K562 (cell line): ENCODE results near the gene MAD2L1BP. TPM values are rescaled to one million over a fixed set of nuclear protein-coding genes. Genes with fewer than 3 reads are reported as not detected.
A peak's percentile ranks its signal among the peaks of the same experiment; 100 is the strongest.

Experiments
- ARID2 ChIP-seq: fragments of 450-650 bp; IDR thresholded peaks from 2 replicates; pipeline ENCODE4 v1.6.1; 2017; ENCODE audit warnings: antibody characterized with exemption, mild to moderate bottlenecking
- CCAR2 ChIP-seq: fragments of 200-400 bp; formaldehyde crosslinking; IDR thresholded peaks from 2 replicates; pipeline ENCODE4 v1.6.1; 2017; ENCODE audit warnings: mild to moderate bottlenecking, low read depth, low read length
- CCNT2 ChIP-seq: IDR thresholded peaks from 2 replicates; pipeline ENCODE4 v1.6.1; 2011; ENCODE audit warnings: borderline replicate concordance, low read depth, mild to moderate bottlenecking, moderate library complexity, mixed read lengths, low read length; ENCODE audit not compliant: insufficient read length; ENCODE audit errors: extremely low read depth
- HMG20B ChIP-seq: fragments of 250-450 bp; sonication (Bioruptor Pico); IDR thresholded peaks from 2 replicates; pipeline ENCODE4 v1.5.0; 2021; ENCODE audit warnings: mild to moderate bottlenecking
- KDM1A ChIP-seq, 2 experiments: fragments of 450-650 bp; IDR thresholded peaks; 2 replicates each; pipeline ENCODE4 v1.6.1; 2016; ENCODE audit warnings: mild to moderate bottlenecking in 2 of 2
- KLF1 ChIP-seq: fragments of 450-650 bp; IDR thresholded peaks from 2 replicates; pipeline ENCODE4 v1.6.1; 2016; ENCODE audit warnings: missing genetic modification characterization, missing compliant biosample characterization
- MAFF ChIP-seq: IDR thresholded peaks from 2 replicates; pipeline ENCODE4 v1.6.1; 2012; ENCODE audit warnings: low read length, improper control_type of control experiment
- MEF2D ChIP-seq: conservative IDR thresholded peaks from 2 replicates; pipeline ENCODE4 v1.6.1; 2016; ENCODE audit warnings: low read depth, missing genetic modification characterization, missing compliant biosample characterization
- MLX ChIP-seq, 2 experiments: fragments of 450-650 bp in 1 of 2; sonication (generic) in 1 of 2; formaldehyde crosslinking; conservative IDR thresholded peaks; 2 replicates each; pipeline versions ENCODE4 v1.4.0 to v1.8.1; 2020 to 2022; ENCODE audit warnings: mild to moderate bottlenecking in 1 of 2, missing genetic modification reagents in 1 of 2
- POLR3G ChIP-seq: IDR thresholded peaks from 2 replicates; pipeline ENCODE4 v1.6.1; 2011; ENCODE audit not compliant: insufficient read length, insufficient replicate concordance; ENCODE audit errors: extremely low read depth
- RBFOX2 ChIP-seq: fragments of 200-400 bp; formaldehyde crosslinking; IDR thresholded peaks from 2 replicates; pipeline ENCODE4 v1.6.1; 2017; ENCODE audit warnings: low read depth, mild to moderate bottlenecking, low read length, moderate library complexity
- RBM14 ChIP-seq: fragments of 200-400 bp; formaldehyde crosslinking; IDR thresholded peaks from 2 replicates; pipeline ENCODE4 v1.6.1; 2018; ENCODE audit warnings: low read depth, mild to moderate bottlenecking, low read length, moderate library complexity, borderline replicate concordance; ENCODE audit not compliant: insufficient read depth
- RBM25 ChIP-seq: fragments of 200-400 bp; formaldehyde crosslinking; IDR thresholded peaks from 2 replicates; pipeline ENCODE4 v1.6.1; 2018; ENCODE audit warnings: low read length, low read depth, moderate library complexity; ENCODE audit not compliant: severe bottlenecking
- RREB1 ChIP-seq: fragments of 250-450 bp; sonication (Bioruptor Pico); IDR thresholded peaks from 2 replicates; pipeline ENCODE4 v1.4.0; 2020
- SMARCC2 ChIP-seq: fragments of 450-650 bp; IDR thresholded peaks from 2 replicates; pipeline ENCODE4 v1.6.1; 2017; ENCODE audit warnings: antibody characterized with exemption, moderate library complexity, mild to moderate bottlenecking, low read depth
- TEAD1 ChIP-seq, 2 experiments: fragments of 450-650 bp in 1 of 2; sonication (generic) in 1 of 2; formaldehyde crosslinking; IDR thresholded peaks; 2 replicates each; pipeline versions ENCODE4 v1.4.0 to v1.8.0; 2020 to 2022; ENCODE audit warnings: mild to moderate bottlenecking in 2 of 2, missing genetic modification reagents in 1 of 2
- USF1 ChIP-seq: sonication (generic); formaldehyde crosslinking; IDR thresholded peaks from 2 replicates; pipeline ENCODE4 v1.9.0; 2022; ENCODE audit warnings: mild to moderate bottlenecking, missing genetic modification reagents
- ZBTB12 ChIP-seq: fragments of 250-450 bp; sonication (Bioruptor Pico); IDR thresholded peaks from 2 replicates; pipeline ENCODE4 v1.4.0; 2020
- ZNF140 ChIP-seq: fragments of 250-450 bp; sonication (Bioruptor Pico); IDR thresholded peaks from 2 replicates; pipeline ENCODE4 v1.8.0; 2021; ENCODE audit warnings: moderate library complexity, mild to moderate bottlenecking, inconsistent platforms
- ZNF644 ChIP-seq: fragments of 200-800 bp; sonication (Bioruptor generic); IDR thresholded peaks from 2 replicates; pipeline ENCODE4 v1.6.1; 2016; ENCODE audit warnings: low read depth, missing genetic modification characterization, missing compliant biosample characterization
- polyA plus RNA-seq, 8 experiments: library from polyadenylated mRNA; depleted of rRNA in 4 of 8; stranded (reverse) in 5 of 8; unstranded in 3 of 8; fragments of >200 nt; fragmentation: Nextera tagmentation in 2 of 8; fragmentation: Illumina TruSeq in 1 of 8; extraction: Ambion mirVana in 2 of 8; extraction: Trizol in 1 of 8; gene quantifications; 2 replicates each; pipeline versions ENCODE4 v1.2.1 to v1.2.3, GENCODE V29; 2011 to 2014; ENCODE audit warnings: inconsistent platforms in 1 of 8, missing spikeins in 1 of 8
- total RNA-seq, 7 experiments: library from RNA; depleted of rRNA in 6 of 7; stranded (reverse); fragments of >200 nt in 6 of 7; fragmentation: Illumina TruSeq in 2 of 7; extraction: Trizol in 2 of 7; gene quantifications; 2 replicates each; pipeline versions ENCODE4 v1.2.1 to v1.2.3, GENCODE V29; 2011 to 2021; ENCODE audit warnings: low replicate concordance in 1 of 7

MAD2L1BP gene
- total and polyA plus RNA-seq, 9 of the 15 experiments (the other 6 are each of a cell fraction or from before 2014, with no cell fraction given) = 69.7 to 321 (median 111) TPM

- TF ChIP-seq USF1 (CRISPR knock-in tag) (peak; percentile 11; the same call in 1 of the 2 replicates), POLR3G (no peak), HMG20B (CRISPR knock-in tag) (no peak), SMARCC2 (no peak), RREB1 (CRISPR knock-in tag) (no peak), ZBTB12 (peak; percentile 22; the same call in 1 of the 2 replicates), CCNT2 (no peak), MEF2D (tag) (no peak), CCAR2 (no peak), KDM1A (IDR thresholded peaks at IDR 0.05) (no peak), ZNF140 (CRISPR knock-in tag) (no peak), KLF1 (tag) (no peak), MLX (CRISPR knock-in tag; conservative IDR thresholded peaks at IDR 0.05) (no peak), RBM25 (no peak), ZNF644 (no peak), TEAD1 (CRISPR knock-in tag; IDR thresholded peaks at IDR 0.05) (peak; percentile 7 to 33; a peak in 1 of 4 replicates), RBFOX2 (peak; percentile 62; the same call in 1 of the 2 replicates), ARID2 (no peak), MAFF (no peak), RBM14 (no peak)
These were observed 10.1 kb upstream of the MAD2L1BP start (continued) for GRCh38 chr6:43625393-43625992.
